Measurements from ENCODE around the gene CELF6. TPM values are rescaled to one million over a fixed set of nuclear protein-coding genes. Genes with fewer than 3 reads are reported as not detected.
A peak's percentile ranks its signal among the peaks of the same experiment; 100 is the strongest.

The CELF6 gene
- polyA plus RNA-seq, 3 donors = 3.1 to 7.0 (median 3.9) TPM

GRCh38 chr15:72323752-72324151, 3.8 kb upstream of the CELF6 start:
- DNase-seq (ENCODE audit: extremely low read depth in 1 of 11, low read depth in 9 of 11, low spot score in 4 of 11) = no peak

GRCh38 chr15:72319360-72319984, 485 bp downstream of the CELF6 start:
- DNase-seq (ENCODE audit: extremely low read depth in 1 of 11, low read depth in 9 of 11, low spot score in 4 of 11) = peak in 10 of 11 donors; percentile 66 to 82 (median 77)

GRCh38 chr15:72318408-72318942, 1.5 kb downstream of the CELF6 start:
- no peak for DNase-seq (ENCODE audit: extremely low read depth in 1 of 11, low read depth in 9 of 11, low spot score in 4 of 11)

- DNase-seq (ENCODE audit: extremely low read depth in 1 of 11, low read depth in 9 of 11, low spot score in 4 of 11) = no peak
Measured at GRCh38 chr15:72315706-72316370, 4.1 kb downstream of the CELF6 start.

GRCh38 chr15:72313881-72314280, 6.1 kb downstream of the CELF6 start:
- DNase-seq (ENCODE audit: extremely low read depth in 1 of 11, low read depth in 9 of 11, low spot score in 4 of 11) = no peak

GRCh38 chr15:72313448-72313840, 6.5 kb downstream of the CELF6 start:
- DNase-seq (ENCODE audit: extremely low read depth in 1 of 11, low read depth in 9 of 11, low spot score in 4 of 11) = no peak

- peak in 10 of 11 donors; percentile 13 to 45 (median 28) for DNase-seq (ENCODE audit: extremely low read depth in 1 of 11, low read depth in 9 of 11, low spot score in 4 of 11)
Measured at GRCh38 chr15:72312605-72313447, 7.1 kb downstream of the CELF6 start.

GRCh38 chr15:72307026-72307425, 12.9 kb downstream of the CELF6 start:
- DNase-seq (ENCODE audit: extremely low read depth in 1 of 11, low read depth in 9 of 11, low spot score in 4 of 11) = no peak

GRCh38 chr15:72306211-72306785, 13.7 kb downstream of the CELF6 start:
- no peak for DNase-seq (ENCODE audit: extremely low read depth in 1 of 11, low read depth in 9 of 11, low spot score in 4 of 11)

- DNase-seq (ENCODE audit: extremely low read depth in 1 of 11, low read depth in 9 of 11, low spot score in 4 of 11) = no peak
Measured at GRCh38 chr15:72304596-72304995, 15.4 kb downstream of the CELF6 start.

GRCh38 chr15:72302955-72303354, 17.0 kb downstream of the CELF6 start:
- no peak for DNase-seq (ENCODE audit: extremely low read depth in 1 of 11, low read depth in 9 of 11, low spot score in 4 of 11)

GRCh38 chr15:72289597-72290325, 30.2 kb downstream of the CELF6 start:
- no peak for DNase-seq (ENCODE audit: extremely low read depth in 1 of 11, low read depth in 9 of 11, low spot score in 4 of 11)

GRCh38 chr15:72288796-72289596, 31.0 kb downstream of the CELF6 start:
- DNase-seq (ENCODE audit: extremely low read depth in 1 of 11, low read depth in 9 of 11, low spot score in 4 of 11) = no peak

GRCh38 chr15:72285927-72286516, 33.9 kb downstream of the CELF6 start:
- no peak for DNase-seq (ENCODE audit: extremely low read depth in 1 of 11, low read depth in 9 of 11, low spot score in 4 of 11)

GRCh38 chr15:72285402-72285801, 34.6 kb downstream of the CELF6 start:
- DNase-seq (ENCODE audit: extremely low read depth in 1 of 11, low read depth in 9 of 11, low spot score in 4 of 11) = no peak

GRCh38 chr15:72284781-72285180, 35.2 kb downstream of the CELF6 start:
- DNase-seq (ENCODE audit: extremely low read depth in 1 of 11, low read depth in 9 of 11, low spot score in 4 of 11) = no peak

GRCh38 chr15:72281713-72282112, 38.2 kb downstream of the CELF6 start:
- no peak for DNase-seq (ENCODE audit: extremely low read depth in 1 of 11, low read depth in 9 of 11, low spot score in 4 of 11)

GRCh38 chr15:72280751-72281150, 39.2 kb downstream of the CELF6 start:
- no peak for DNase-seq (ENCODE audit: extremely low read depth in 1 of 11, low read depth in 9 of 11, low spot score in 4 of 11)
